H1 (cell line): ENCODE measurements around the gene COLEC12. TPM values are rescaled to one million over a fixed set of nuclear protein-coding genes. Genes with fewer than 3 reads are reported as not detected.

Experiments
- CTCF ChIA-PET: fragments of 300-600 bp; sonication (Branson Sonifier 250); formaldehyde crosslinking; loops from one replicate; lab custom pipeline; 2021; ENCODE audit not compliant: partially characterized antibody; lab: Charles Lee
- POLR2A ChIA-PET: fragments of 300-600 bp; sonication (Branson Sonifier 250); formaldehyde crosslinking; loops from one replicate; lab custom pipeline; 2021; ENCODE audit warnings: inconsistent platforms; ENCODE audit not compliant: partially characterized antibody; lab: Charles Lee
- DNase-seq, 2 experiments: peaks; one replicate each; pipeline versions ENCODE4 v3.0.0 to v3.0.0-alpha.2; 2010 to 2022; ENCODE audit warnings: low spot score in 2 of 2, low read depth in 1 of 2, mixed read lengths in 1 of 2
- FAIRE-seq: peaks from 2 replicates; lab custom pipeline; 2011; peaks lifted over from hg19 to GRCh38; lab: Jason Lieb, UNC
- H2AFZ ChIP-seq: 2 replicates; pipeline ENCODE4 v1.8.1; 2012; ENCODE audit warnings: low read length, inconsistent platforms
- H2AK5ac ChIP-seq: 2 replicates; pipeline ENCODE4 v1.6.1; 2013; ENCODE audit warnings: low read depth, low read length
- H2BK120ac ChIP-seq: replicated peaks from 2 replicates; pipeline ENCODE3; 2013; ENCODE audit warnings: low read depth, low read length, inconsistent platforms
- H2BK12ac ChIP-seq: 2 replicates; pipeline ENCODE4 v1.6.1; 2013; ENCODE audit warnings: low read depth, low read length
- H2BK15ac ChIP-seq: 2 replicates; pipeline ENCODE4 v1.6.1; 2013; ENCODE audit warnings: low read length
- H2BK20ac ChIP-seq: 2 replicates; pipeline ENCODE4 v1.6.1; 2013; ENCODE audit warnings: low read length
- H2BK5ac ChIP-seq: 2 replicates; pipeline ENCODE4 v1.6.1; 2013; ENCODE audit warnings: low read depth, low read length
- H3K14ac ChIP-seq: 2 replicates; pipeline ENCODE4 v1.6.1; 2013; ENCODE audit warnings: inconsistent platforms; ENCODE audit not compliant: insufficient read length
- H3K18ac ChIP-seq: 2 replicates; pipeline ENCODE4 v1.6.1; 2013; ENCODE audit warnings: low read length; ENCODE audit errors: extremely low read depth
- H3K23ac ChIP-seq: 2 replicates; pipeline ENCODE4 v1.6.1; 2013; ENCODE audit warnings: inconsistent platforms; ENCODE audit not compliant: insufficient read length
- H3K23me2 ChIP-seq: 2 replicates; pipeline ENCODE4 v1.6.1; 2013; ENCODE audit warnings: low read depth, low read length
- H3K27ac ChIP-seq: 2 replicates; pipeline ENCODE4 v1.6.1; 2011; ENCODE audit warnings: low read depth, low read length, inconsistent platforms
- H3K27me3 ChIP-seq, 4 experiments: replicated peaks in 1 of 4; 1 replicate in 1 of 4; 2 replicates in 3 of 4; pipeline versions ENCODE4 v1.6.1 to v1.8.1; 2011 to 2013; ENCODE audit warnings: low read length in 3 of 4, mild to moderate bottlenecking in 3 of 4, inconsistent platforms in 2 of 4, mixed read lengths in 2 of 4, moderate library complexity in 1 of 4; ENCODE audit not compliant: control insufficient read depth in 3 of 4, insufficient read depth in 3 of 4; ENCODE audit errors: extremely low read depth in 1 of 4
- H3K36me3 ChIP-seq, 4 experiments: 2 replicates each; pipeline versions ENCODE4 v1.6.1 to v1.8.1; 2011 to 2013; ENCODE audit warnings: mild to moderate bottlenecking in 4 of 4, low read length in 3 of 4, moderate library complexity in 2 of 4, control low read depth in 1 of 4, inconsistent platforms in 1 of 4; ENCODE audit not compliant: insufficient read depth in 4 of 4, control insufficient read depth in 2 of 4
- H3K4ac ChIP-seq: replicated peaks from 2 replicates; pipeline ENCODE3; 2013; ENCODE audit warnings: low read length, low read depth, mixed read lengths, inconsistent platforms; ENCODE audit not compliant: insufficient read length
- H3K4me1 ChIP-seq, 4 experiments: replicated peaks in 1 of 4; 1 replicate in 1 of 4; 2 replicates in 3 of 4; pipeline versions ENCODE4 v1.6.1 to v1.8.1; 2011 to 2013; ENCODE audit warnings: low read length in 3 of 4, inconsistent platforms in 2 of 4, mixed read lengths in 1 of 4; ENCODE audit not compliant: insufficient read depth in 4 of 4, control insufficient read depth in 3 of 4
- H3K4me2 ChIP-seq, 2 experiments: 2 replicates each; pipeline versions ENCODE4 v1.6.1 to v1.8.1; 2011 to 2013; ENCODE audit warnings: low read depth in 2 of 2, low read length in 2 of 2, control low read depth in 1 of 2, inconsistent platforms in 1 of 2, mild to moderate bottlenecking in 1 of 2; ENCODE audit not compliant: insufficient read depth in 1 of 2
- H3K4me3 ChIP-seq, 4 experiments: fragments of 200-600, 300-600 bp in 1 of 4; sonication (generic), shearing (Covaris generic), sonication (Bioruptor Twin) in 1 of 4; 2 replicates each; pipeline versions ENCODE4 v1.5.1 to v1.8.1; 2011 to 2016; ENCODE audit warnings: low read length in 4 of 4, low read depth in 3 of 4, control low read depth in 2 of 4, inconsistent platforms in 2 of 4, mild to moderate bottlenecking in 2 of 4, mixed read lengths in 1 of 4, moderate library complexity in 1 of 4; ENCODE audit not compliant: insufficient read depth in 2 of 4; ENCODE audit errors: extremely low read depth in 1 of 4
- H3K56ac ChIP-seq: replicated peaks from 2 replicates; pipeline ENCODE3; 2013; ENCODE audit warnings: low read depth, mild to moderate bottlenecking, mixed read lengths, low read length, inconsistent platforms; ENCODE audit not compliant: insufficient read length
- H3K79me1 ChIP-seq: 2 replicates; pipeline ENCODE4 v1.6.1; 2013; ENCODE audit warnings: low read depth, low read length, control low read depth
- H3K79me2 ChIP-seq, 2 experiments: 2 replicates each; pipeline versions ENCODE4 v1.6.1 to v1.8.1; 2012 to 2013; ENCODE audit warnings: low read length in 2 of 2, mild to moderate bottlenecking in 2 of 2, inconsistent platforms in 1 of 2; ENCODE audit not compliant: insufficient read depth in 2 of 2, control insufficient read depth in 1 of 2
- H3K9ac ChIP-seq, 4 experiments: replicated peaks in 1 of 4; 1 replicate in 1 of 4; 2 replicates in 3 of 4; pipeline versions ENCODE4 v1.6.1 to v1.8.1; 2011 to 2013; ENCODE audit warnings: low read depth in 3 of 4, low read length in 3 of 4, control low read depth in 2 of 4, mild to moderate bottlenecking in 2 of 4, moderate library complexity in 2 of 4, inconsistent platforms in 1 of 4; ENCODE audit errors: extremely low read depth in 1 of 4
- H3K9me3 ChIP-seq, 2 experiments: 2 replicates each; pipeline versions ENCODE4 v1.6.1 to v1.8.1; 2012 to 2013; ENCODE audit warnings: mild to moderate bottlenecking in 2 of 2, moderate library complexity in 2 of 2, control low read depth in 1 of 2, inconsistent platforms in 1 of 2, low read depth in 1 of 2, low read length in 1 of 2, mixed read lengths in 1 of 2; ENCODE audit not compliant: insufficient read depth in 2 of 2
- H4K20me1 ChIP-seq, 2 experiments: replicated peaks in 1 of 2; 2 replicates each; pipeline versions ENCODE3 to v1.8.1; 2011 to 2013; ENCODE audit warnings: inconsistent platforms in 2 of 2, low read length in 2 of 2, mild to moderate bottlenecking in 1 of 2; ENCODE audit not compliant: insufficient read depth in 2 of 2, control insufficient read depth in 1 of 2
- H4K5ac ChIP-seq: 2 replicates; pipeline ENCODE4 v1.6.1; 2013; ENCODE audit warnings: low read length, low read depth, mixed read lengths, inconsistent platforms; ENCODE audit not compliant: insufficient read length
- H4K8ac ChIP-seq: 2 replicates; pipeline ENCODE4 v1.8.0; 2013; ENCODE audit warnings: mild to moderate bottlenecking, moderate library complexity, low read length, inconsistent platforms; ENCODE audit not compliant: insufficient read depth; ENCODE audit errors: extremely low read depth
- H4K91ac ChIP-seq: replicated peaks from 2 replicates; pipeline ENCODE3; 2013; ENCODE audit warnings: low read length, mixed read lengths, inconsistent platforms; ENCODE audit not compliant: insufficient read length
- BACH1 ChIP-seq: IDR thresholded peaks from 2 replicates; pipeline ENCODE4 v1.6.1; 2012; ENCODE audit warnings: low read length, improper control_type of control experiment
- BCL11A ChIP-seq, 2 experiments: IDR thresholded peaks; one replicate each; pipeline ENCODE4 v1.6.1; 2011; ENCODE audit warnings: low read depth in 2 of 2, low read length in 2 of 2, mild to moderate bottlenecking in 2 of 2
- BRCA1 ChIP-seq: IDR thresholded peaks from 2 replicates; pipeline ENCODE4 v1.6.1; 2012; ENCODE audit warnings: low read depth, low read length, improper control_type of control experiment
- CREB1 ChIP-seq: IDR thresholded peaks from 2 replicates; pipeline ENCODE4 v1.6.1; 2012; ENCODE audit warnings: inconsistent platforms
- E2F6 ChIP-seq: IDR thresholded peaks from 2 replicates; pipeline ENCODE4 v1.6.1; 2012; ENCODE audit warnings: inconsistent platforms
- EZH2 ChIP-seq: fragments of 200-600 bp; sonication (generic); IDR thresholded peaks from 2 replicates; pipeline ENCODE4 v1.7.1; 2012; ENCODE audit warnings: low read depth, mild to moderate bottlenecking, moderate library complexity, low read length, inconsistent platforms; ENCODE audit not compliant: severe bottlenecking
- JUND ChIP-seq: IDR thresholded peaks from 2 replicates; pipeline ENCODE4 v1.6.1; 2011; ENCODE audit warnings: mild to moderate bottlenecking, improper control_type of control experiment, low read length
- KDM5A ChIP-seq: fragments of 200-600 bp; IDR thresholded peaks from 2 replicates; pipeline ENCODE4 v1.7.1; 2012; ENCODE audit warnings: mild to moderate bottlenecking, low read length, inconsistent platforms, mixed read lengths
- PHF8 ChIP-seq: fragments of 200-600 bp; sonication (generic); conservative IDR thresholded peaks from 2 replicates; pipeline ENCODE4 v1.7.1; 2012; ENCODE audit warnings: low read depth, mild to moderate bottlenecking, inconsistent platforms, low read length, moderate library complexity
- RNF2 ChIP-seq: fragments of 200-900, 300-1000 bp; sonication (generic); IDR thresholded peaks from 2 replicates; pipeline ENCODE4 v1.7.1; 2016; ENCODE audit warnings: borderline replicate concordance, low read depth, mild to moderate bottlenecking, antibody characterized with exemption, low read length; ENCODE audit not compliant: poor library complexity, severe bottlenecking; ENCODE audit errors: missing control alignments
- SIN3A ChIP-seq, 2 experiments: IDR thresholded peaks in 1 of 2; conservative IDR thresholded peaks in 1 of 2; 2 replicates each; pipeline ENCODE4 v1.6.1; 2011 to 2012; ENCODE audit warnings: low read length in 2 of 2, improper control_type of control experiment in 1 of 2, low read depth in 1 of 2, mild to moderate bottlenecking in 1 of 2
- SIRT6 ChIP-seq: IDR thresholded peaks from one replicate; pipeline ENCODE4 v1.7.1; 2012; ENCODE audit warnings: low read length, inconsistent platforms
- SUZ12 ChIP-seq: fragments of 200-600 bp; sonication (generic); IDR thresholded peaks from 2 replicates; pipeline ENCODE4 v1.6.1; 2012; ENCODE audit warnings: mild to moderate bottlenecking, inconsistent platforms, low read length, moderate library complexity, mixed read lengths
- TCF12 ChIP-seq: IDR thresholded peaks from 2 replicates; pipeline ENCODE4 v1.6.1; 2011; ENCODE audit warnings: low read depth, mild to moderate bottlenecking, low read length
- WGBS, 2 experiments: shearing (Covaris generic) in 1 of 2; methylation state at CpG; one replicate each; pipeline versions ENCODE4 v1.1.6 to v1.1.7; 2013 to 2015; ENCODE audit warnings: low lambda C conversion rate in 2 of 2, mixed read lengths in 2 of 2, inconsistent platforms in 1 of 2, low coverage in 1 of 2, missing lambda C conversion rate in 1 of 2; ENCODE audit not compliant: insufficient replicate concordance in 2 of 2, insufficient coverage in 1 of 2, insufficient read length in 1 of 2; ENCODE audit errors: extremely low coverage in 1 of 2, missing lambda C conversion rate in 1 of 2; 5-methylcytosine and 5-hydroxymethylcytosine counted together
- polyA plus RNA-seq, 7 experiments: library from polyadenylated mRNA; depleted of rRNA in 3 of 7; stranded (reverse) in 5 of 7; unstranded in 2 of 7; fragments of >200 nt in 5 of 7; fragments of 200-250 nt in 2 of 7; gene quantifications; 1 replicate in 5 of 7; 2 replicates in 1 of 7; 4 replicates in 1 of 7; pipeline versions ENCODE4 v1.2.1 to v1.2.3, GENCODE V29; 2011 to 2013; ENCODE audit warnings: missing spikeins in 2 of 7, mixed read lengths in 2 of 7
- total RNA-seq: library from RNA; stranded (reverse); fragmentation: NEBNext Ultra II Directional; extraction: Animal tissue kit (Norgen Biotek cat#: 25700); gene quantifications from 2 replicates; pipeline ENCODE4 v1.2.1, GENCODE V29; 2021

Gene COLEC12
- total and polyA plus RNA-seq, 2 of the 8 experiments (the other 6 are each of a cell fraction or from before 2014, with no cell fraction given): 0.44 to 2.3 TPM

GRCh38 chr18:518081-518480 lies 17.6 kb upstream of the COLEC12 start:
- H2BK20ac ChIP-seq: no peak overlapping the region
- no peak for FAIRE-seq
- no peaks in the 10 kb centered on the region for H4K20me1 ChIP-seq
- H3K27ac ChIP-seq: no peak overlapping the region
- no peak overlapping the region for H3K14ac ChIP-seq
- H3K4me2 ChIP-seq: no peak overlapping the region
- DNase-seq: no peak
- H3K79me2 ChIP-seq: no peaks in the 10 kb centered on the region
- H2AFZ ChIP-seq: no peak overlapping the region
- H2BK120ac ChIP-seq: no peak overlapping the region
- H3K9ac ChIP-seq: no peak overlapping the region
- no peaks in the 10 kb centered on the region for H3K36me3 ChIP-seq
- no peak overlapping the region for H4K5ac ChIP-seq
- POLR2A ChIA-PET: interaction anchor here (0.6 to 1.2 kb wide), 2 partner anchors 53 to 212 kb away, joined by 3 to 6 read pairs; no protein-coding TSS in a partner anchor
- H2BK15ac ChIP-seq: no peak overlapping the region
- H3K4me1 ChIP-seq: peaks cover 0 to 9% (median 4%) of the 10 kb centered on the region in 4 experiments; a peak in 4 of 7 replicates
- H3K79me1 ChIP-seq: no peaks in the 10 kb centered on the region
- H3K56ac ChIP-seq: no peak overlapping the region
- peaks cover 0 to 19% of the 10 kb centered on the region in 2 experiments; a peak in 2 of 4 replicates for H3K9me3 ChIP-seq
- no peak overlapping the region for H3K23ac ChIP-seq
- no peak overlapping the region for H2AK5ac ChIP-seq
- TF ChIP-seq PHF8 (no peak), EZH2 (no peak), KDM5A (no peak), SIRT6 (no peak), E2F6 (no peak), JUND (no peak), SUZ12 (no peak), CREB1 (no peak), RNF2 (no peak), TCF12 (no peak), BACH1 (no peak), SIN3A (conservative IDR thresholded peaks at IDR 0.05 in 1 of 2, IDR thresholded peaks at IDR 0.05 in 1 of 2; ENCODE audit: low read depth in 1 of 2, low read length in 2 of 2) (no peak), BRCA1 (no peak), BCL11A (IDR thresholded peaks at IDR 0.05; ENCODE audit: low read depth in 2 of 2, low read length in 2 of 2) (no peak)
- no peaks in the 10 kb centered on the region for H3K23me2 ChIP-seq
- CTCF ChIA-PET: interaction anchor here (0.7 to 2.0 kb wide), 6 partner anchors 10 to 107 kb away, joined by 3 to 5 read pairs (median 4); no protein-coding TSS in a partner anchor
- H4K91ac ChIP-seq: no peak overlapping the region
- H2BK12ac ChIP-seq: no peak overlapping the region
- H3K4me3 ChIP-seq: no peak overlapping the region
- H3K18ac ChIP-seq: no peak overlapping the region
- no peak overlapping the region for H2BK5ac ChIP-seq
- H4K8ac ChIP-seq: no peak overlapping the region
- H3K4ac ChIP-seq: no peak overlapping the region
- no peaks in the 10 kb centered on the region for H3K27me3 ChIP-seq
- WGBS, 2 experiments: 89% methylated on average over 3 of the region's 3 CpGs; no CpG with 5 or more reads in 1 of the 2 experiments
